Measurements from ENCODE around the gene MAGEB1.

The MAGEB1 gene, protein sequence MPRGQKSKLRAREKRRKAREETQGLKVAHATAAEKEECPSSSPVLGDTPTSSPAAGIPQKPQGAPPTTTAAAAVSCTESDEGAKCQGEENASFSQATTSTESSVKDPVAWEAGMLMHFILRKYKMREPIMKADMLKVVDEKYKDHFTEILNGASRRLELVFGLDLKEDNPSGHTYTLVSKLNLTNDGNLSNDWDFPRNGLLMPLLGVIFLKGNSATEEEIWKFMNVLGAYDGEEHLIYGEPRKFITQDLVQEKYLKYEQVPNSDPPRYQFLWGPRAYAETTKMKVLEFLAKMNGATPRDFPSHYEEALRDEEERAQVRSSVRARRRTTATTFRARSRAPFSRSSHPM

DNA sequence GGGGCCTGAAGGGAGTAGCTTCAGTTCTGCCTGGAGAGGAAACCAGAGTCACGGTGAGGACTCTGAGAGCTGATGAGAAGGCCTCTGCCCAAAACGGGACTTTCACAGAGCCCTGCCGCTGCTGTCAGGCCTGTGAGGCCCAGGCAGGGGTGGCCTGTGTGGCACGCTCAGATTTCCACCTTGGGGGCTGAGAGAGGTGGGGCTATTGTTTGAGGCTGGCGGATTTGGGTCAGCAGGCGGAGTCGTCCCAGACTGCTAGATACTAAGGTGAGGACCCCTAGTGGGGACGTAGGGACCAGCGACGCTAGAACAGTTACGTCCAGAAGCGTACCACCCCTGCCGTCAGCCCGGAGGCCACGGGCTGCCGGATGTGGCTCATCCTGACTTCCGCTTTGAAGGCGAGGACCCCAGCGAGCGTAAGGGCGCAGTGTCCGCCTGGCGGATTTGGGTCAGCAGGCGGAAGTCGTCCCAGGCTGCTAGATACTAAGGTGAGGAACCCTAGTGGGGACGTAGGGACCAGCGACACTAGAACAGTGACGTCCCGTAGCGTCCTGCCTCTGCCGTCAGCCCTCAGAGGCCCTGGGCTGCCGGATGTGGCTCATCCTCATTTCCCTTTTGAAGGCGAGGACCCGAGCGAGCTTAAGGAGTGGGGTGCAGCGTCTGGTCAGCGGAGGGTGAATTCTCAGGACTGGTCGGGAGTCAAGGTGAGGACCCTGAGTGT is at the start of gene MAGEB1:
Gene MAGEB1, plus strand, starts transcription at position 378 of the 721 bp plus-strand sequence. CDS start 3,348 bp downstream, outside the sequence.
- no peak for DNase-seq (ENCODE audit: low read depth)

DNA sequence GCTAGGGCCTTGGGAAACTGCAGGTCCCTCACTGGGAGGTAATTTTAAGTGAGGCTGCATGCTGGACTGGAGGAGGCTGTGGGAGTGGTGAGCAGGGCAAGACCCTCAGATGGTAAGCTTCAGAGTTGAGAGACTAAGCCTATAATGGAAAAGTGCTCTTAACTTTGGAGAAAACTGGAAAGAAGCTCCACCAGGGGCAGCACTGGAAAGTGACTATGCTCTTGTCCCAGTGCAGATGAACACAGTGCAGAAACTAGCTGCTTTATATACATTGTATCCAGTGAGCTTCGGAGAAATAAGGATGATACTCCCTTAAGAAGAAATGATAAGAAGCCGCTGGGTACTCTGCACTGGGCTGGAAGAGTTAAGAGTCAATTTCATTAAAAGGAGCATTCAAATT is 34.8 kb upstream of the MAGEB1 start:
- no peak for DNase-seq (ENCODE audit: low read depth)

DNA sequence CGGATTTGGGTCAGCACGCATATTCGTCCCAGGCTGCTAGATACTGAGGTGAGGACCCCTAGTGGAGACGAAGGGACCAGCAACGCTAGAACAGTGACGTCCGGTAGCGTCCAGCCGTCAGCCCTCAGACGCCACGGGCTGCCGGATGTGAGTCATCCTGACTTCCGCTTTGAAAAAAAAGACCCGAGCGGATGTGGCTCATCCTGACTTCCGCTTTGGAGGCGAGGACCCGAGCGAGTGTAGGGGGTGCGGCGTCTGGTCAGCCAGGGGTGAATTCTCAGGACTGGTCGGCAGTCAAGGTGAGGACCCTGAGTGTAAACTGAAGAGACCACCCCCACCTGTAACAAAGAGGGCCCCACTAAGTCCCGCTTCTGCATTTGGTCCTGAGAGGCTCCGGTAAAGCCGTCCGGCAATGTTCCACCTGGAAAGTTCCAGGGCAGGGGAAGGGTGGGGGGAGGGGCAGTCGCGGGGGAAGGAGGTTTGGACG is 31.5 kb upstream of the MAGEB1 start, which contains the start of gene MAGEB2:
Gene MAGEB2, plus strand, starts transcription at position 207 of the 487 bp plus-strand sequence. CDS start 3,018 bp downstream, outside the sequence.
- no peak for DNase-seq (ENCODE audit: low read depth)

DNA sequence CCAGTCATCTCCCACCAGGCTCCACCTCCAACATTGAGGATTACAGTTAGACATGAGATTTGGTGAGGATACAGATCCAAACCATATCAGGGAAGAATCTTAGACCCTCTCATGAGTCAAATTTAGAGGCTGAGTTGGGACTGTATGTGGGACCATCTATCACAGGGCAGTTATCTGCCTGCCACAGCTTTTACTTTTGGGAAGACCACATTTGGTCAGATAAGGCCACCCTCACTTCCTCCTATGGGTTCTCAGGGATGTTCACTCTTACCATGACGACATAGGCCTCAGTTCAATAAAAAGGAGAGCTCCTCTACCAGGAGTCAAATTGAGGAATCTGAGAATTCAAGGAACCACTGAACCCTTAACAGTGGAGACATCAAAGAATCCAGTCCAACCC is 29.5 kb upstream of the MAGEB1 start:
- DNase-seq (ENCODE audit: low read depth) = no peak

DNA sequence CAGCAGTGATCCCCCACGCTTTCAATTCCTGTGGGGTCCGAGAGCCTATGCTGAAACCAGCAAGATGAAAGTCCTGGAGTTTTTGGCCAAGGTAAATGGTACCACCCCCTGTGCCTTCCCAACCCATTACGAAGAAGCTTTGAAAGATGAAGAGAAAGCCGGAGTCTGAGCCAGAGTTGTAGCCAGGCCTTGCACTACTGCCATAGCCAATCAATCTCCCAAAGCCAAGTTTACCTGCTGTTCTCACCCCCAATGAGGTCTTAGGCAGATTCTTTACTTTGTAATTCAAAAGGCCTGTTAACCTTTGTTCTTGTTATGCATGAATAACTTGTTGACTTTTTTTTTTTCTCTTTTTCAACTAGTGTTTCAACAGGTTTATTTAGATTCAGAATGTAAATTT is 27.6 kb upstream of the MAGEB1 start:
- no peak for DNase-seq (ENCODE audit: low read depth)

DNA sequence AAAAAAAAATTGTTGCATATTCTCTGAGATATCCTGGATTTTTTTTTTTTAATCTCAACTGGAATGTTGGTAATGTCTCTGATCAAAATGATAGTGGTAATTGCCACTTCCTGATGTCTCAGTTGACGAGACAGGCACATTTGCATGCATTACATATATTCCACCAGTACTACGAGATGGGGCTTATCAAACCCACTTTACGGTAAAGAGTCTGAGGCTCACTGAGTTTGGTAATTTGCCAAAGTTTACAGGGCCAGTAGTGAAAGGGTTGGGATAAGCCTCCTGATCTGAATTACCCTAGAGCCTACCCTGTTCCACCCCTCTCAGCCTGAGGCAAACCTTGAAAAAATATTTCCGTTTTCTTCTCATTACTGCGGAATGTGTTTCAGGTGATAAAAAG is 26.3 kb upstream of the MAGEB1 start:
- no peak for DNase-seq (ENCODE audit: low read depth)

DNA sequence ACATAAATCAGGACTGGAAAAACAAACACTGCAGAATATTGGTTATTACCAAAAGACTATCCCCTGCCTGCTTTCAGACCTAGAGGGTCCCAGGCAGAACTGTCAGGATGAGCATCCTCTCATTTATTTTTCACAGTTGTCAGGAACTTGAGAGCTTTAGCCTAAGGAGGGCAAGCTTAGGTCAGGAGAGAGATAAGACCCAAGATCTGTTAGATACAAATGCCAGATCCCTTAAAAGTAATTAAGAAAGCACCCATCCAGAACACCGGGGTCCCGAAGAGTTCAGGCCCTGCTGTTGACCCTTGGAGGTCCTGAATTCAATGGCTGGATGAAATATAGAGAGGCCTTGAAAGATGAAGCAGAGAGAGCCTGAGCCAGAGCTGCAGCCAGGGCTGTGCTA is 22.4 kb upstream of the MAGEB1 start:
- DNase-seq (ENCODE audit: low read depth) = no peak

DNA sequence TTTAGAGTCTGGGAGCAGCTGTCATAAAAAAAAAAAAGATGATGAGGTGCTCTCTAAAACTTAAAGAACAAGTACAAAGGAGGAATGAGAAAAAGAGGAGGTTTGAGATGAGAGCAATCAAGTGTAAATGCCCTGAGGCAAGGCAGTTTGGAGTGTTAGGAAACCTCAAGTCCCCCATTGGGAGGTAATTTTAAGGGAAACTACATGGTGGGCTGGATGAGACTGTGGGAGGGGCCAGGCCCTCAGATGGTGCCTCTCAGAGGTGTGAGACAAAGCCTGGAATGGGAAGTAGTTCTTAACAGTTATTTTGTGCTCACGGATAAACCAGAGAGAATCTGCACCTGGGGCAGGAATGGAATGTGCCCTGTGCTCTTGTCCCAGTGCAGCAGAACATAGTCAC is 18.4 kb upstream of the MAGEB1 start:
- DNase-seq (ENCODE audit: low read depth) = no peak

DNA sequence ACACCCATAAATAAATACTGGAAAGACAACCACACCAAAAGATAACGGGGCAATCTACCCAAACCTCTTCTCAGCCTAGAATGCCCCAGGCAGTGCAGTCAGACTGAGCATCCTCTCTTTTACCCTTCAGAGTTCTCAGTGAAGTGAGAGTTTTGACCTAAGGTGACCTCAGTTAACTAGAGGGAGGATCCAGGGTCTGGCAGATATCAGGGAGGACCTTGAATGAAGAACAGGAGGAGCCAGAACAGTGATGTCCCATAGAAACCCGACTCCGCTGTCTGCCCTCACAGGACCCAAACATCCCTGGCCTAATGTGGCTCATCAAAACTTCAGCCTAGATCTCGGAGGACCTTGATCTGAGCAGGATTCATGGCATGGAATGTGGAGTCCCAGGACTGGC is 16.6 kb upstream of the MAGEB1 start, which contains the start of gene MAGEB3:
Gene MAGEB3, plus strand, starts transcription at position 263 of the 400 bp plus-strand sequence. CDS start 5,268 bp downstream, outside the sequence.
- DNase-seq (ENCODE audit: low read depth) = no peak

DNA sequence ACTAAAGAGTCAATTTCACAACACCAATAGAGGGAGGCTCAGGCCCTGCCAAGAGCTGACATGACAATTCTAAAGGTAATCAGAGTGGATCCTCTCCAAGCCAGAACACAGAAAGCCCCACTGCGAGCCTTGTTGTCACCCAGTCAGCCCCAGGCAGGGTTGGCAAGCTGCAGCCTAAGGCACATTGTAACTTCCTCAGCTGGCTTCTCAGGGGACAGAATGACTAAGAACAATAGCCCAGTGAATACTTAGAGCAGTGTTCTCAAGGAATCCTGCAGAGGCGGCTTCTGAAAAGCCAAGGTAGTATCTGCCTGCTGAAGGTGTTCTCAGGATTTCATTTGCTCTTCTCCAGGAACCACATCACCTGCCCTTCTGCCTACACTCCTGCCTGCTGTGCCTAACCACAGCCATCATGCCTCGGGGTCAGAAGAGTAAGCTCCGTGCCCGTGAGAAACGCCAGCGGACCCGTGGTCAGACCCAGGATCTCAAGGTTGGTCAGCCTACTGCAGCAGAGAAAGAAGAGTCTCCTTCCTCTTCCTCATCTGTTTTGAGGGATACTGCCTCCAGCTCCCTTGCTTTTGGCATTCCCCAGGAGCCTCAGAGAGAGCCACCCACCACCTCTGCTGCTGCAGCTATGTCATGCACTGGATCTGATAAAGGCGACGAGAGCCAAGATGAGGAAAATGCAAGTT is 5.1 kb upstream of the MAGEB1 start, which contains the start of gene MAGEB4:
Gene MAGEB4, plus strand, starts transcription at position 277 of the 692 bp plus-strand sequence. Its CDS starts 136 bp downstream, at position 413.
- no peak for DNase-seq (ENCODE audit: low read depth)

DNA sequence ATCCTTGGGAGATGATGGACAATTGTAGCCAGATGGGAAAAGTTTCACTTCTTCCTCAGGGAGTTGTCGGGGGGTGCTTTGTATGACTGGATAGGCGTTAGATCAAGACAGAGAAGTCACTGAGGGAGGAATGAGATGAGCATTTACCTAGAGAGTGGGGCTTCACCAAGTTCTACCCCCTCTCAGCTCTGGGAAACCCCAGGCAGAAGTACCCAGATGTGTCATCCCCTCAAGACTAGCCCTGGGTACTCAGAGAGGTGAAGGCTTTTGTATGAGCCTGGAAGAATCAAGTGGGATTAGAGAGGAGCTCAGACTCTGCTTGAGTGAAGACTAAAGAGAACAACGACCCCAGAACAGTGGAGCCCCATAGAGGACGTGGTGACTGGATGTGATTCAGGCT is 1.9 kb downstream of the MAGEB1 start:
- DNase-seq (ENCODE audit: low read depth) = no peak

DNA sequence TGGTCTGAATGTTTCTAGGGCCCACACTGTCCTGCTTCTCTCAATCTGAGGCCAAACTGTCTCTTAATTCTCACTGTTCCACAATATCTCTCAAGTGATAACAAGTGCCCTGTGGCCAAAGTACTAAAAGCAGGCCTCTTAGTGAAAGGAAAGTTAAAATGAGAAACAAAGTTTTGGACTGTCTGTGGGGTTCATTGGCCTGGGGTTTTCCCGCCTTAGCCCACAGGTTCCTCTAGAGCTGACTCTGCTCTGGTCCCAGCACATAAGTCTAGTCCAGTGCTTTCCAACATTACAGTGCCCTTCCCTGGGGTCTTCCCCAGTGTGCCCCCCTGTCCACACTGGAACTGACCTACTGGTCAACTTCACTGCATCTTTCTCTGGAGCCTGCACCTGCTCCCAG is 6.3 kb downstream of the MAGEB1 start:
- DNase-seq (ENCODE audit: low read depth) = no peak

DNA sequence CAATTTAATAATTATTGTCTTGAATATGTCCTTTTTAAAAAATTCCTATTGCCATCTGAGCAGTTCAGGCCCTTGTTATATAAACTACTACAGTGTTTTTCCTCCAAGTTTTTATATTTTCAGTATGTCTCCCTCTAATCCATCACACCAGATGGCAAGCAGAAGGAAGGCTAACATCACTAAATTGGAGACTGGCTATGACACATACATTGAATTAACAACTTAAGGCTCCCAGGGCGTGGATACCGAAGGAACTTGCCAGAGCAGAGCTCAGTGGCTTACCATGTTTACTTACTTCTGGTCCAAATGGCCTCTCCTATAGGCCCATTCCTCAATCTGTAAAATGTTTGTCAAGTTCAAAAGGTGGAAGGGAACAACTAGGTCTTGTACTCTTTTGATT is 13.0 kb downstream of the MAGEB1 start:
- DNase-seq (ENCODE audit: low read depth) = no peak

DNA sequence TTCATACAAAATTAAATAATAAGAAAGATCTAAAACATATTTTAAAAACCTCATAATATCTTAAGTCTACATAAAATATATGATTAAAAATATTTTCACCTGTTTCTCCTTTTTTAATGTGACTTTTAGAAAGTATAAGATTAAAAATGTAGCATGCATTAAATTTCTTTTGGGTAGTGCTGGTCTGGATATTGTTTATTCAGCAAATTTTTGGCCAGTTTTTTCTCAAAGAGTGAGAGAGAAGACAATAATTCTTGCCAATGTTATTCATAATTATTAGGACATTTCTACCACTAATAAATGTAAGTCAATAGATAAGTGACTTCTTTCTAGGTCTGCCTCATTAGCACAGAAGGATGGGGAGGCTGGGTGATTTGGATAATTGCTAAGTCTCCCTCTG is 14.1 kb downstream of the MAGEB1 start:
- DNase-seq (ENCODE audit: low read depth) = no peak

DNA sequence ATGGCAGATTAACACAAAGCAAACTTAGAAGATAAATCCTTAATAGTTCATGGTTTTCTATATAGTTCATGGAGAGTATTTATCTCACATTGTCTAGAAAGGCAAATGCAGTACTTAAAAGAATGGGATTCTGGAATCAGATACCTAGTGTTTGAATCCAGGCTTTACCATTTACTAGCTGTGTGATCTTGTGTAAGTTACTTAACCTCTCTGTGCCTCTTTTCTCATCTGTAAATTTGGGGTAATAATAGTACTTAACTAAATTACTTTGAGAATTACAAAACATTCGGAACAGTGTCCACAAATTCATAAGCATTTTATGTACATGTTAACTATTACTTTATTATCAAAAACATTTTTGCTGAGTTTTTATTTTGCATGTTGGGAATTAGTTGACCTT is 15.8 kb downstream of the MAGEB1 start:
- DNase-seq (ENCODE audit: low read depth) = no peak

DNA sequence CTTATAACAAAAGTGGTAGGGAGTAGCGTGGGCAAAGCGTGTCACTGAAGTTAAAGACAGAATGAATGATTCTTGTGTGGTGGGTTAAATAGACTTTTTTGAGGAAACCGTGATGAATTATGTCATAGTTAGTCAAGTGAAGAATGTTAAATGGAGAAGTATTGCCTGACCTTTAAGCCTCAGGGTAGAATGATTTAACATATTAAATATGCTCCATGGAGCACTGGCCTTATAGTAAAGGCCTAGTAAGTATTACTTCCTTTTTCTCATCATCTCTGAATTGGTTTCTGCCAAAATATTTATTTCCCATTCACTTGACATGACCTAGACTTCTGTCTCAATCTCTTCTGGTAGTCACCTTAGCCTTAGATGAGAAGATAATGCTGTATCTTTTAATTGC is 23.7 kb downstream of the MAGEB1 start:
- no peak for DNase-seq (ENCODE audit: low read depth)

DNA sequence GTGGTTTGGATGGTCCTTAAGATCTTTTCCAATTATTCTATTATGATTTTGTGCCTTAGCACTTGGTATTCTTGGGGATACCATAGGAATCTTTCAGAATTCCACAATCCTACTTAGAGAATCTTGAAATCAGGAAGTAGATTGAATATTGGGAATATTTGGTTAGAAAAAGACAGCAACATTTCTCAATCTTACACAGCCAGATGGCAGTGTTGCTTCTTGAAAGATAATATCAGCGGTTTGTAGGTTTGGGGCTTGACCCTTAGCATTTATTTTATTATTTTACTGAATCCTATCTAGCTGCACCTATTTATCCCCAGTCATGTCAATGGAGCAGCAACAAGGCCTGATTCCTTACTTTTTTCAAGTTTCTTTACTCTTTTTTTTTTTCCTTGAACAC is 28.6 kb downstream of the MAGEB1 start:
- no peak for DNase-seq (ENCODE audit: low read depth)

DNA sequence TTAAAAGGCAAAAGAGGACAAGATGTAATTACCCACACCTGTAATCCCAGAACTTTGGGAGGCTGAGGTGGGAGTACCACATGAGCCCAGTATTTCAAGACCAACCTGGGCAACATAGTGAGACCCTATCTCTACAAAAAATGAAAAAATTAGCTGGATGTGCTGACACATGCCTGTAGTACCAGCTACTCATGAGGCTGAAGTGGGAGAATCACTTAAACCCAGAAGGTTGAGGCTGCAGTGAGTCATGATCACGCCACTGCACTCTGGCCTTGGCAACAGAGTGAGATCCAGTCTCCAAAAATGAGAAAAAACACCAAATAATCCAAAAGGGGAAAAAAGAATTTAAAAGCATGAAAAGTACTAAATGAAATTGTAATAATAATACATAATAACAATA is 31.4 kb downstream of the MAGEB1 start:
- DNase-seq (ENCODE audit: low read depth) = no peak

DNA sequence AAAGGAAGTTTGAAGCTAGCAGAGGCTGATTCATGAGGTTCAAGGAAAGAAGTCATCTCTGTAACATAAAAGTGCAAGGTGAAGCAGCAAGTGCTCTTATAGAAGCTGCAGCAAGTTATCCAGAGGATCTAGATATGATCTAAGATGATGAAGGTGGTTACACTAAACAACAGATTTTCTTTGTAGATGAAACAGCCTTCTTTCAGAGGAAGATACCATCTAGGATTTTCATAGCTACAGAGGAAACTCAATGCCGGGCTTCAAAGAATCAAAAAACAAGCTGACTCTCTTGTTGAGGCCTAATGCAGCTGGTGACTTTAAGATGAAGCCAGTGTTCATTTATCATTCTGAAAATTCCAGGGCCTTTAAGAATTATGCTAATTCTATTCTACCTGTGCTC is 33.5 kb downstream of the MAGEB1 start:
- no peak for DNase-seq (ENCODE audit: low read depth)

DNA sequence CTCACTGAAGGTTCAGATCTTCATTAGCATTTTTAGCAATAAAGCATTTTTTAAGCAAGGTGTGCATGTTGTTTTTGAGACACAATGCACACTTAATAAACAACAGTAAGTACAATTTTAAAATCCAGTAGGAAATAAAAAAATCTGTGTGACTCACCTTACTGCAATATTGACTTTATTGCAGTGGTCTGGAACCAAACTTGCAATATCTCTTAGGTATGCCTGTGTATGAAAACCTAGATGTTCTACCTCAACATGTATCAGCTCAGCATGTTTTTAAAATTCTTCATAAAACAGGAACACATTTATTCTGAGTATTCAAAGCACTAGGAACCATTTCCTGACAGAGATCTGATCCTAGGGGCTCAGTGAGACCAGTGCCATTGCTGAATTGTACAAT is 35.6 kb downstream of the MAGEB1 start:
- DNase-seq (ENCODE audit: low read depth) = no peak

DNA sequence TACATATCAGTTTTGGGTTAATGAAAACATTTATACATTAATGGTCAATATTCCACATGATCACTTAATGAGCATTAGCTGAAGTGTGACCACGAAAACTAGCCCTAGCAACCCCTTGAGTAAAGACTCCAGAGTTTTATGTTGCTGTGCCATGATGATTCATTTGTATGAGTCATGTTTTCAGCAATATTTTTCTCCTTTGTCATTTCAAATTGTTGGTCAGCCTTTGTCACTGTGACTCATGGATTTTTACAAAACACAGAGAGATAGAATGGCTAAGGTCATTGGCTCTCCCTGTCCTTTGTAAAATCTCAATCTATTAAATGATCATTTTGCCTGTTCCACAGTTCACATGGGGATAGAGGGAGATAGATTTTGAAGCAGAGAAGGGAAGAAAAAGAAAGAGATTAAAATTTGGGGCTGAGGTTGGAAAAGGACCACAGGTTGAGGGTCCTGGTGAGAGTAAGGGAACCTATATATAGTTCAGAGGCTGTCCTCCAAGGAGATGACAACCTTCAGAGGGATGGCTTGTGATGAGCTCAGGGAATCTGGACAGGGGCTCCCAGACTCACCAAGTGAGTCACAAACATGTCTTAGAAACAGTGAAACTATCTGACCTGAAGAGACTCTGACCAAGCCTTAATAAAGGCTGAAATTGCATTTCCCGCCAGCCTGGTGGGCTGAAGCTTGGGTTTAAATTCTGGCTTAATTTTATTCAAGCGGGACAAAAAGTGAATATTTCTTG is 36.7 kb downstream of the MAGEB1 start:
- peak; percentile 72 for DNase-seq (ENCODE audit: low read depth)
